ENCODE results near the gene CYP26A1.

GRCh38 chr10:93074597-93075368, 1.1 kb downstream of the CYP26A1 start:
- TF ChIP-seq, protein P1, sequence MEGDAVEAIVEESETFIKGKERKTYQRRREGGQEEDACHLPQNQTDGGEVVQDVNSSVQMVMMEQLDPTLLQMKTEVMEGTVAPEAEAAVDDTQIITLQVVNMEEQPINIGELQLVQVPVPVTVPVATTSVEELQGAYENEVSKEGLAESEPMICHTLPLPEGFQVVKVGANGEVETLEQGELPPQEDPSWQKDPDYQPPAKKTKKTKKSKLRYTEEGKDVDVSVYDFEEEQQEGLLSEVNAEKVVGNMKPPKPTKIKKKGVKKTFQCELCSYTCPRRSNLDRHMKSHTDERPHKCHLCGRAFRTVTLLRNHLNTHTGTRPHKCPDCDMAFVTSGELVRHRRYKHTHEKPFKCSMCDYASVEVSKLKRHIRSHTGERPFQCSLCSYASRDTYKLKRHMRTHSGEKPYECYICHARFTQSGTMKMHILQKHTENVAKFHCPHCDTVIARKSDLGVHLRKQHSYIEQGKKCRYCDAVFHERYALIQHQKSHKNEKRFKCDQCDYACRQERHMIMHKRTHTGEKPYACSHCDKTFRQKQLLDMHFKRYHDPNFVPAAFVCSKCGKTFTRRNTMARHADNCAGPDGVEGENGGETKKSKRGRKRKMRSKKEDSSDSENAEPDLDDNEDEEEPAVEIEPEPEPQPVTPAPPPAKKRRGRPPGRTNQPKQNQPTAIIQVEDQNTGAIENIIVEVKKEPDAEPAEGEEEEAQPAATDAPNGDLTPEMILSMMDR (IDR thresholded peaks at IDR 0.05; ENCODE audit: low read length): no peak
- no peak for TF ChIP-seq EZH2 (optimal IDR thresholded peaks at IDR 0.05; ENCODE audit: low read depth, low read length)
- TF ChIP-seq EZH2phosphoT487 (IDR thresholded peaks at IDR 0.05; ENCODE audit: low read length): no peak
